Right renal pelvis (tissue), 4 donors: ENCODE data around the gene GNAT2. TPM values are rescaled to one million over a fixed set of nuclear protein-coding genes. Genes with fewer than 3 reads are reported as not detected.

Experiments used
- DNase-seq, 4 donors: peaks; one replicate each; pipeline ENCODE4 v3.0.0-alpha.2; 2013; ENCODE audit warnings: low read depth in 4 of 4, low spot score in 3 of 4, missing footprints in 1 of 4
- polyA plus RNA-seq, 4 donors: library from polyadenylated mRNA; unstranded; fragments of 120-200 nt; gene quantifications; one replicate each; pipeline ENCODE4 v1.2.1, GENCODE V29; 2013; ENCODE audit not compliant: insufficient read length in 4 of 4

Gene GNAT2
- polyA plus RNA-seq, 4 donors: 0.06 TPM; not detected in 3

GRCh38 chr1:109567877-109568672, 51.3 kb downstream of the GNAT2 start:
- no peak for DNase-seq

- DNase-seq: no peak
These were observed 52.4 kb downstream of the GNAT2 start for GRCh38 chr1:109566982-109567381.

GRCh38 chr1:109565241-109565640, 54.2 kb downstream of the GNAT2 start:
- no peak for DNase-seq

GRCh38 chr1:109564194-109564878, 55.1 kb downstream of the GNAT2 start:
- no peak for DNase-seq

GRCh38 chr1:109559995-109560394, 59.4 kb downstream of the GNAT2 start:
- no peak for DNase-seq

- DNase-seq: no peak
These were observed 61.9 kb downstream of the GNAT2 start for GRCh38 chr1:109557520-109557919.

- no peak for DNase-seq
These were observed 62.9 kb downstream of the GNAT2 start for GRCh38 chr1:109556563-109556962.

Other genes with a start within 250 kb of the GNAT2 start
- gene SORT1, start 221.7 kb downstream of the GNAT2 start, polyA plus RNA-seq: 10 to 100 TPM; 54.6 to 66.3 (median 62.6) TPM
- gene PSMA5, start 193.2 kb downstream of the GNAT2 start, polyA plus RNA-seq: 100 to 1,000 TPM in 3 of 4 donors, 10 to 100 TPM in 1; 98.8 to 111 (median 106) TPM
- 10 to 100 TPM in 2 of 4 donors, 1 to 10 TPM in 2; 6.5 to 12.5 (median 10.3) TPM for gene SYPL2, start 153.1 kb downstream of the GNAT2 start, polyA plus RNA-seq
- 10 to 100 TPM in 2 of 4 donors, 1 to 10 TPM in 2; 9.0 to 10.2 (median 9.8) TPM for gene ATXN7L2, start 135.7 kb downstream of the GNAT2 start, polyA plus RNA-seq
- gene CYB561D1, start 125.5 kb downstream of the GNAT2 start, polyA plus RNA-seq: 1 to 10 TPM; 8.1 to 9.3 (median 9.2) TPM
- 1 to 10 TPM; 8.0 to 9.1 (median 9.0) TPM for gene AMIGO1, start 109.9 kb downstream of the GNAT2 start, polyA plus RNA-seq
- under 1 TPM; 0.49 to 0.91 (median 0.90) TPM for gene GPR61, start 79.7 kb downstream of the GNAT2 start, polyA plus RNA-seq
- 10 to 100 TPM; 12.2 to 14.2 (median 13.7) TPM for gene GNAI3, start 71.0 kb downstream of the GNAT2 start, polyA plus RNA-seq
- 10 to 100 TPM; 46.1 to 49.2 (median 48.4) TPM for gene AMPD2, start 221 bp upstream of the GNAT2 start, polyA plus RNA-seq
- 10 to 100 TPM; 56.8 to 69.7 (median 63.0) TPM for gene GSTM4, start 36.5 kb upstream of the GNAT2 start, polyA plus RNA-seq
- gene GSTM2, start 48.4 kb upstream of the GNAT2 start, polyA plus RNA-seq: 100 to 1,000 TPM; 171 to 257 (median 213) TPM
- gene GSTM1, start 68.2 kb upstream of the GNAT2 start, polyA plus RNA-seq: 100 to 1,000 TPM in 1 of 4 donors, 1 to 10 TPM in 3; 2.4 to 121 (median 3.1) TPM
- 10 to 100 TPM; 28.7 to 55.4 (median 41.5) TPM for gene GSTM5, start 92.6 kb upstream of the GNAT2 start, polyA plus RNA-seq
- 100 to 1,000 TPM; 225 to 281 (median 244) TPM for gene GSTM3, start 121.4 kb upstream of the GNAT2 start, polyA plus RNA-seq
- under 1 TPM; 0.24 to 1.00 (median 0.50) TPM for gene EPS8L3, start 144.3 kb upstream of the GNAT2 start, polyA plus RNA-seq